Epithelial cell of esophagus (primary cell): ENCODE measurements around the gene EPHB1.
"Not testable (repeated sequence)": the region's sequence is repeated elsewhere in the genome, so short reads cannot be mapped to it uniquely, and the experiment has no call there.

Experiments
- DNase-seq: peaks from one replicate; pipeline ENCODE4 v3.0.0; 2010; ENCODE audit warnings: low read depth
- H3K4me3 ChIP-seq: 2 replicates; pipeline ENCODE4 v1.5.1; 2011; ENCODE audit warnings: mild to moderate bottlenecking, low read length, control low read depth
- CTCF ChIP-seq: IDR thresholded peaks from 2 replicates; pipeline ENCODE4 v1.5.1; 2011; ENCODE audit warnings: low read depth, mild to moderate bottlenecking, low read length, control low read depth, inconsistent platforms; ENCODE audit not compliant: insufficient read depth; ENCODE audit errors: missing control alignments

EPHB1 gene

GRCh38 chr3:135232226-135232625 is 437.2 kb downstream of the EPHB1 start:
- DNase-seq = no peak
- TF ChIP-seq CTCF = no peak

GRCh38 chr3:135233476-135233875 is 438.4 kb downstream of the EPHB1 start:
- not testable (repeated sequence) for DNase-seq, H3K4me3 ChIP-seq

More at GRCh38 chr3:135232226-135232625, 437.2 kb downstream of the EPHB1 start:
- no peak overlapping the region for H3K4me3 ChIP-seq

- no peak overlapping the region for H3K4me3 ChIP-seq
- no peak for TF ChIP-seq CTCF
- no peak for DNase-seq
Observed at GRCh38 chr3:135235541-135235940, 440.5 kb downstream of the EPHB1 start.

DNA sequence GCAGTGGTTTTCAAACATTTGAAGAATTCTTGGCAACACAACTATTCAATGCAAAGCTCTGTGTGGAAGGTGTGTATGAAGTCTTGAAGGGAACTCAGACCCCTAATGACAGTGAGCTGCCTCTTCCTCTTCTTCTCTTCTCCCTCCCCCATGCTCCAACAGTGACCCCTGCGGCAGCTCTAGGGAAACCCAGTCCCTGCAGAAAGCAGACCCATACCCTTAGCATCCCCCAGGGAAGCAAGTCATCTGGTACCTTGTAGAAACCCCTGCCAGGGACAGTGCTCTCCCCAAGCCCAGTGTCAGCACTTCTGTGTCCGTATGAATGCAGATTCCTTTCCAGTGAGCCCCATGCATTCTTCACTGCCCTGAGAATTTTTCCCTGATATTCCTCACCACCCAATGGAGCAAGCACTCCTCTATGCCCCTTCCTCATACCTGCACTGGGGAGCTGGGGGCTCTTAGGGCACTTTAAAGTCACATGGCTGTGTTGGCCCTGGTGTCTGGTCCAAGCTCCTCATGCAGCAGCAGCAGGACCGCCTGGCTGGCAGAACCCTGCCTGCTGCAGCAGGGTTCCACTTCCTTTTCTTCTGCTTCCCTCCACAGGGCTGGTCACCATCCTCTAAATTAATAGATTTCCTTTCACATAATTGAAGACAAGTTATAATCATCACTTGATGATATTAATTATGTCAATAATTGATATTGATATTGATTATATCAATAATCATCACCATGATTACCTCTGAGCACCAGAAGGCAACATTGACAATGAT is 442.5 kb downstream of the EPHB1 start:
- TF ChIP-seq CTCF = no peak
- no peak for DNase-seq
- H3K4me3 ChIP-seq = no peak overlapping the region

DNA sequence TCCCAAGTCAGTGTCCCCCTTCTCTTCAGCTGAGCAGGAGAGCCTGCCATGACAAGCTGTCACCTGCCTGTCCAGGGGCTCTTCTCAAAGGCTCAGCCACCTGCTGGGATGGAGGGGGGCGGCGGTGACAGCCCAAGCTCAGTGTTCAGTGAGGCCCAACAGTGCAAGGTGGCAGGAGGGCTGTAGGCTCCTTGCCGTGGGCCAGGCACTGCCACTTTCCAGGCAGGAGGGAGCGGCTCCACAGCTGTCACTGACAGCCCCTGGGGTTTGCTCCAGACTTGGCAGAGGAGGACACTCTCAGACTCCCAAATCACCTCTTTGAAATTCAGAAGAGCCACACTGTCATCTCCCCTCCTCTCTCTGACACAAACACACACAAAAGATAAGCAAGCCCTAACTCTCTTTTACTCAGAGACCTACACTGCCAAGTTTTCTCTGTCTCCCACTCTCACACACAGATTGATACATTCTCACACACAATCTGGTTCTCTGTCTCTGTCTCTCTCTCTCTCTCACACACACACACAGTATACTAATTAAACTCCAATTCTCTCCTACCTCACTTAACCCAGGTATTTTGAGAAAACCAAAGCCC is 443.3 kb downstream of the EPHB1 start:
- no peak overlapping the region for H3K4me3 ChIP-seq
- no peak for TF ChIP-seq CTCF
- no peak for DNase-seq

GRCh38 chr3:135238871-135239614 is 444.0 kb downstream of the EPHB1 start:
- H3K4me3 ChIP-seq = no peak overlapping the region

More at GRCh38 chr3:135238871-135239614, 444.0 kb downstream of the EPHB1 start:
- DNase-seq = no peak
- TF ChIP-seq CTCF = no peak
